Adrenal gland (tissue), 12 donors: ENCODE data around the gene CDK14. TPM values are rescaled to one million over a fixed set of nuclear protein-coding genes. Genes with fewer than 3 reads are reported as not detected.

ENCODE experiments used
- DNase-seq, 7 donors: peaks; one replicate each; pipeline ENCODE4 v3.0.0-alpha.2; 2019 to 2020
- H3K27ac ChIP-seq, 5 donors: fragments of 200-600 bp; sonication (generic) in 4 of 5; 1 replicate in 3 of 5; 2 replicates in 2 of 5; pipeline versions ENCODE4 v1.5.1 to v1.8.0; 2016 to 2020; ENCODE audit warnings: mild to moderate bottlenecking in 1 of 5
- H3K27me3 ChIP-seq: fragments of 200-600 bp; 2 replicates; pipeline ENCODE4 v1.8.0; 2021
- H3K36me3 ChIP-seq, 2 donors: fragments of 200-600 bp; replicated peaks in 1 of 2; 1 replicate in 1 of 2; 2 replicates in 1 of 2; pipeline versions ENCODE4 v1.5.1 to v1.8.0; 2018 to 2022
- H3K4me1 ChIP-seq, 2 donors: fragments of 200-600 bp; replicated peaks in 1 of 2; 1 replicate in 1 of 2; 2 replicates in 1 of 2; pipeline versions ENCODE4 v1.5.1 to v1.8.0; 2018 to 2021
- H3K4me3 ChIP-seq, 4 donors: fragments of 200-600 bp; sonication (generic) in 3 of 4; one replicate each; pipeline ENCODE4 v1.5.1; 2016 to 2018
- H3K9me3 ChIP-seq, 3 donors: fragments of 200-600 bp; sonication (generic) in 1 of 3; replicated peaks in 1 of 3; 1 replicate in 2 of 3; 2 replicates in 1 of 3; pipeline versions ENCODE4 v1.5.1 to v1.8.0; 2016 to 2021
- POLR2A ChIP-seq, 2 donors: fragments of 450-650 bp; IDR thresholded peaks; one replicate each; pipeline ENCODE4 v1.6.1; 2017; ENCODE audit warnings: antibody characterized with exemption in 2 of 2, mild to moderate bottlenecking in 2 of 2, moderate library complexity in 1 of 2
- WGBS, 4 donors: extraction: QIAGEN DNeasy Blood & Tissue Kit in 2 of 4; methylation state at CpG; one replicate each; pipeline versions ENCODE4 v1.1.5 to v1.1.7; 2013 to 2017; 5-methylcytosine and 5-hydroxymethylcytosine counted together
- intact Hi-C, 2 donors: fragments of 100-400 bp; cut with DNase I; formaldehyde crosslinking; loops; one replicate each; pipeline versions ENCODE4 v1.14.1 to v1.15.0; 2022 to 2023
- polyA plus RNA-seq, 3 donors: library from polyadenylated mRNA; stranded (reverse); fragments of 200-250 nt in 2 of 3; fragments of 350-450 nt in 1 of 3; fragmentation: Illumina TruSeq in 1 of 3; extraction: RNeasy Lipid Tissue Mini Kit (QIAGEN cat#74804) in 1 of 3; gene quantifications; one replicate each; pipeline ENCODE4 v1.2.3, GENCODE V29; 2013 to 2014
- total RNA-seq, 9 donors: library from RNA; depleted of rRNA in 4 of 9; stranded (reverse); fragments of >200 nt in 4 of 9; fragments of 120-200 nt in 1 of 9; fragmentation: NEBNext Ultra II Directional in 1 of 9; extraction: Animal tissue kit (Norgen Biotek cat#: 25700) in 1 of 9; gene quantifications; one replicate each; pipeline versions ENCODE4 v1.1.0 to v1.2.4, GENCODE V29; 2013 to 2023
- TF ChIP-seq, protein P1 (sequence below), 6 experiments: fragments of 450-650 bp in 4 of 6; fragments of 200-600 bp in 2 of 6; sonication (generic) in 1 of 6; IDR thresholded peaks; 1 replicate in 5 of 6; 2 replicates in 1 of 6; pipeline versions ENCODE4 v1.5.1 to v1.8.0; 2016 to 2021; ENCODE audit warnings: antibody characterized with exemption in 6 of 6, mild to moderate bottlenecking in 2 of 6, moderate library complexity in 1 of 6
- donor health status: healthy with polysubstance abuse.
- donor health status: Bipolar disorder and iron deficiency.
- donor health status: DM: yes; HTN: yes; CAD: no.
- donor health status: DM: no; HTN: no; CAD: no.
- donor health status: DM: no; HTN: no; CAD: no.
- donor health status: DM: yes; HTN: yes; CAD: no.

CDK14 gene
- total and polyA plus RNA-seq, 12 donors: 1.9 to 14.5 (median 7.6) TPM

DNA sequence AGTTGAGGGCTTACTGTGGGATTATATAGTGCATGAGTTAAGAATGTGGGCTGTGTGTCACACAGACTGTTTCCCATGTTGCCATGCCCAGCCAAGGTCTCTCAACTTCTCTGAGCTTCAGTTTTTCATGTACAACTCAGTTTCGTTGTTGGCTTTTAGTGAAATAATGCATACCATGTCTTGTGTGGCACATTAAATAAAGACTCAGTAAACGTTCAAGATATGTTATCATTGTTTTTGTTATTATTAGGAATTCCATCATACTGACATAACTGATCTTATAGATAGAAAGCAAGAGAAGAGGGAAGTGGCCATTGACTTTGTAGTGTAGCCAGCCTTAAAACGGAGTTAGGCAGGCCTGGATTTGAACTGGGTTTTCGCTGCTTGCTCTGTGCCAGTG is 2.9 kb downstream of the CDK14 start:
- TF ChIP-seq, protein P1, sequence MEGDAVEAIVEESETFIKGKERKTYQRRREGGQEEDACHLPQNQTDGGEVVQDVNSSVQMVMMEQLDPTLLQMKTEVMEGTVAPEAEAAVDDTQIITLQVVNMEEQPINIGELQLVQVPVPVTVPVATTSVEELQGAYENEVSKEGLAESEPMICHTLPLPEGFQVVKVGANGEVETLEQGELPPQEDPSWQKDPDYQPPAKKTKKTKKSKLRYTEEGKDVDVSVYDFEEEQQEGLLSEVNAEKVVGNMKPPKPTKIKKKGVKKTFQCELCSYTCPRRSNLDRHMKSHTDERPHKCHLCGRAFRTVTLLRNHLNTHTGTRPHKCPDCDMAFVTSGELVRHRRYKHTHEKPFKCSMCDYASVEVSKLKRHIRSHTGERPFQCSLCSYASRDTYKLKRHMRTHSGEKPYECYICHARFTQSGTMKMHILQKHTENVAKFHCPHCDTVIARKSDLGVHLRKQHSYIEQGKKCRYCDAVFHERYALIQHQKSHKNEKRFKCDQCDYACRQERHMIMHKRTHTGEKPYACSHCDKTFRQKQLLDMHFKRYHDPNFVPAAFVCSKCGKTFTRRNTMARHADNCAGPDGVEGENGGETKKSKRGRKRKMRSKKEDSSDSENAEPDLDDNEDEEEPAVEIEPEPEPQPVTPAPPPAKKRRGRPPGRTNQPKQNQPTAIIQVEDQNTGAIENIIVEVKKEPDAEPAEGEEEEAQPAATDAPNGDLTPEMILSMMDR (IDR thresholded peaks at IDR 0.05): no peak
- TF ChIP-seq POLR2A (IDR thresholded peaks at IDR 0.05): no peak
- intact Hi-C loops: no loop called here
- Histone ChIP-seq H3K4me1 (peaks cover 0 to 19% of the 10 kb centered on the region in 2 donors), H3K9me3 (no peaks in the 10 kb centered on the region), H3K36me3 (no peaks in the 10 kb centered on the region), H3K4me3 (no peak overlapping the region), H3K27me3 (no peaks in the 10 kb centered on the region), H3K27ac (no peak overlapping the region)
- WGBS, 4 donors: 72 to 80% (median 76%) methylated on average over 4 of the region's 4 CpGs
- DNase-seq: no peak

DNA sequence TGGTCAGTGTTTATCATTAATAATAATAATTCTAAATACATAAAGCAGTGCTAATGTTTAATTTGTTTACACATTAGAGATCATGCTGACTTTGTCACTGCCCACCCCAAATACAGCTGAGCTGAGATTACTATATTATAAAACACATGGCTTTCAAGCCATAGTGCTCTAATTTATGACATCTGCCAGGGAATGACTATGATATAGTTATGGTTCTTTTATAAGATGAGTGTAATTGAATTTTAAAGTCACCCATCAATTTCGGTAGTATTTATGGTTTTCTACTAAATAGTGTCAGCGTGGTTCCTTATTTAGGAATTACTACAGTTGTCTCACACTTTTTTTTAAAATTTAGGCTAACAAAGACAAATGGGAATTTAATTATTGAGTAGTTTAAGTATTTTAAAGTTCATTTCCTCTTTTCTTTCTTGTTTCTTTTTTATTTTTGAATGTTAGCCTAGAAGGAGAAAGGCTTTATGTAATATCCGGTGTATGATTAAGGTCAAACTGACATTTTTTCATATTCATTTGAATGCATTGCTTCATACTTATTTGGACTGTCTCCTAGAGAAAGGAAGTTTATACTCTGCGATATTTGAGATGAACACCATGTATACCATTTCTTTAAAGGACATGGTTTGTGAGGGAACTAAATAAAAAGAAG is 3.9 kb downstream of the CDK14 start:
- Histone ChIP-seq H3K9me3 (no peaks in the 10 kb centered on the region), H3K27ac (no peak overlapping the region), H3K4me3 (no peak overlapping the region), H3K27me3 (no peaks in the 10 kb centered on the region), H3K4me1 (peaks cover 0 to 17% of the 10 kb centered on the region in 2 donors), H3K36me3 (no peaks in the 10 kb centered on the region)
- no peak for DNase-seq
- TF ChIP-seq, protein P1 (IDR thresholded peaks at IDR 0.05): no peak
- TF ChIP-seq POLR2A (IDR thresholded peaks at IDR 0.05): no peak
- intact Hi-C loops: no loop called here
- WGBS, 4 donors: 54 to 68% (median 62%) methylated on average over 4 of the region's 4 CpGs

DNA sequence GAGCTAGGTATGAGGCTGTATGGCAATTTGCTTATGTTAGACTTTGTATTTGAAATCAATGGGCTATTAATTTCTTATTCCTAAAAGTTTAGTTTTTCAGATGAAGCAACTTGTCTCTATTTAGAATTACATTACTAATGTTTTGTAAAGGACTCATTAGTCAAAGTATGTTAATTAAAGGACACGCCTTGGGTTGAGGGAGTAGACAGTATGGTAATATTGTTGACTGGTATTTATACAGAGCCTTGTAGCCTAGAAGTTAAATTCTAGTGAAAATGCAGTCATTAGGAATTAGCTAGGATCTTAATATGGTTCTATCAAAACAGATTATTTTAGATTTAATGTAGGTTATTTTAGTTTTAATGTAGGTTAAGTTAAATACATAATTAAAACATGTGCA is 6.2 kb downstream of the CDK14 start:
- H3K4me1 ChIP-seq: peaks cover 0 to 6% of the 10 kb centered on the region in 2 donors
- TF ChIP-seq, protein P1 (IDR thresholded peaks at IDR 0.05): no peak
- no peak for TF ChIP-seq POLR2A (IDR thresholded peaks at IDR 0.05)
- H3K27me3 ChIP-seq: no peaks in the 10 kb centered on the region
- H3K9me3 ChIP-seq: no peaks in the 10 kb centered on the region
- intact Hi-C loops: no loop called here
- no peak overlapping the region for H3K27ac ChIP-seq
- H3K36me3 ChIP-seq: no peaks in the 10 kb centered on the region
- no peak for DNase-seq
- H3K4me3 ChIP-seq: no peak overlapping the region
- 93 to 100% (median 97%) methylated on average over 1 of the region's 1 CpG for WGBS, 4 donors

DNA sequence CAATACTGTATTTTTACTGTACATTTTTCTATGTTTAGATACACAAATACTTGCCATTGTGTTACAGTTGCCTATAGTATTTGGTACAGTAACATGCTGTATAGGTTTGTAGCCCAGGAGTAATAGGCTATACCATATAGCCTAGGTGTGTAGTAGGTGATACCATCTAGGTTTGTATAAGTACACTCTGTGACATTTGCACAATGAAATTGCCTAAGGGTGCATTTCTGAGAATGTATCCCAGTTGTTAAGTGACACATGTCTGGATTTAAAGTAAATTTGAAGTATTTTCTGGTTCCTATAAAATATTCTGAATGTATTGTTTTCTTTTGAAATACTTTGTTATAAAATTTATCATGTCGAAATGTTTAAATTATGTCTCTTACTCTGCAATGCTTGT is 7.2 kb downstream of the CDK14 start:
- TF ChIP-seq, protein P1 (IDR thresholded peaks at IDR 0.05): no peak
- TF ChIP-seq POLR2A (IDR thresholded peaks at IDR 0.05): no peak
- WGBS, 4 donors: 89 to 95% (median 93%) methylated on average over 1 of the region's 1 CpG

More for the DNA sequence above, 7.2 kb downstream of the CDK14 start:
- Histone ChIP-seq H3K27ac (no peak overlapping the region), H3K9me3 (no peaks in the 10 kb centered on the region), H3K4me3 (no peak overlapping the region), H3K27me3 (no peaks in the 10 kb centered on the region), H3K4me1 (no peaks in the 10 kb centered on the region), H3K36me3 (no peaks in the 10 kb centered on the region)
- intact Hi-C loops: no loop called here
- DNase-seq: no peak
